KOPT-K1 (cell line): ENCODE data around the gene RBFOX2.

Source experiments
- H3K27ac ChIP-seq: fragments of 200-600 bp; sonication (generic); 2 replicates; pipeline ENCODE4 v1.5.1; 2016; ENCODE audit warnings: antibody characterized with exemption, mild to moderate bottlenecking, low read depth, low read length; ENCODE audit not compliant: poor library complexity, severe bottlenecking
- H3K36me3 ChIP-seq: fragments of 200-600 bp; sonication (generic); 2 replicates; pipeline ENCODE4 v1.5.1; 2017; ENCODE audit warnings: antibody characterized with exemption, mild to moderate bottlenecking, low read length, moderate library complexity; ENCODE audit not compliant: insufficient read depth
- H3K9me3 ChIP-seq: fragments of 200-600 bp; sonication (generic); 2 replicates; pipeline ENCODE4 v1.5.1; 2017; ENCODE audit warnings: antibody characterized with exemption, low read length, mild to moderate bottlenecking; ENCODE audit not compliant: insufficient read depth, poor library complexity, severe bottlenecking

RBFOX2 gene

GRCh38 chr22:35733791-35734516 lies 294.7 kb downstream of the RBFOX2 start:
- Histone ChIP-seq H3K27ac (no peak overlapping the region), H3K9me3 (no peaks in the 10 kb centered on the region), H3K36me3 (no peaks in the 10 kb centered on the region)

GRCh38 chr22:35733036-35733435 lies 295.6 kb downstream of the RBFOX2 start:
- no peaks in the 10 kb centered on the region for H3K9me3 ChIP-seq
- H3K27ac ChIP-seq = no peak overlapping the region
- no peaks in the 10 kb centered on the region for H3K36me3 ChIP-seq

- Histone ChIP-seq H3K27ac (no peak overlapping the region), H3K36me3 (no peaks in the 10 kb centered on the region), H3K9me3 (no peaks in the 10 kb centered on the region)
Measured at GRCh38 chr22:35732116-35732515, 296.5 kb downstream of the RBFOX2 start.

- Histone ChIP-seq H3K36me3 (no peaks in the 10 kb centered on the region), H3K27ac (no peak overlapping the region), H3K9me3 (no peaks in the 10 kb centered on the region)
Measured at GRCh38 chr22:35731321-35731720, 297.3 kb downstream of the RBFOX2 start.

GRCh38 chr22:35729309-35729698 lies 299.3 kb downstream of the RBFOX2 start:
- Histone ChIP-seq H3K36me3 (no peaks in the 10 kb centered on the region), H3K27ac (no peak overlapping the region), H3K9me3 (no peaks in the 10 kb centered on the region)

- no peaks in the 10 kb centered on the region for H3K36me3 ChIP-seq
- H3K9me3 ChIP-seq = no peaks in the 10 kb centered on the region
- H3K27ac ChIP-seq = no peak overlapping the region
Measured at GRCh38 chr22:35728639-35729308, 299.9 kb downstream of the RBFOX2 start.

GRCh38 chr22:35727436-35727835 lies 301.2 kb downstream of the RBFOX2 start:
- Histone ChIP-seq H3K9me3 (no peaks in the 10 kb centered on the region), H3K27ac (no peak overlapping the region), H3K36me3 (no peaks in the 10 kb centered on the region)

- Histone ChIP-seq H3K36me3 (no peaks in the 10 kb centered on the region), H3K27ac (no peak overlapping the region), H3K9me3 (no peaks in the 10 kb centered on the region)
Measured at GRCh38 chr22:35726933-35727332, 301.7 kb downstream of the RBFOX2 start.

GRCh38 chr22:35726398-35726797 lies 302.2 kb downstream of the RBFOX2 start:
- Histone ChIP-seq H3K9me3 (no peaks in the 10 kb centered on the region), H3K27ac (no peak overlapping the region), H3K36me3 (no peaks in the 10 kb centered on the region)

- H3K36me3 ChIP-seq = no peaks in the 10 kb centered on the region
- H3K27ac ChIP-seq = no peak overlapping the region
- no peaks in the 10 kb centered on the region for H3K9me3 ChIP-seq
Measured at GRCh38 chr22:35725521-35725920, 303.1 kb downstream of the RBFOX2 start.

- Histone ChIP-seq H3K36me3 (no peaks in the 10 kb centered on the region), H3K27ac (no peak overlapping the region), H3K9me3 (no peaks in the 10 kb centered on the region)
Measured at GRCh38 chr22:35721960-35722359, 306.7 kb downstream of the RBFOX2 start.

- H3K9me3 ChIP-seq = no peaks in the 10 kb centered on the region
- H3K36me3 ChIP-seq = no peaks in the 10 kb centered on the region
- H3K27ac ChIP-seq = no peak overlapping the region
Measured at GRCh38 chr22:35719212-35719875, 309.3 kb downstream of the RBFOX2 start.

- H3K9me3 ChIP-seq = no peaks in the 10 kb centered on the region
- no peak within 1 kb of the TSS for H3K27ac ChIP-seq
- no peaks in the 10 kb centered on the region for H3K36me3 ChIP-seq
Measured at GRCh38 chr22:35717572-35717971, 311.1 kb downstream of the RBFOX2 start, which contains the start of gene APOL5. Gene APOL5 (plus strand): TSS chr22:35717872. CDS start chr22:35717872, 0 bp downstream.

GRCh38 chr22:35712672-35713071 lies 316.0 kb downstream of the RBFOX2 start:
- H3K27ac ChIP-seq = no peak overlapping the region
- no peaks in the 10 kb centered on the region for H3K9me3 ChIP-seq
- no peaks in the 10 kb centered on the region for H3K36me3 ChIP-seq

GRCh38 chr22:35711336-35711735 lies 317.3 kb downstream of the RBFOX2 start:
- H3K27ac ChIP-seq = no peak overlapping the region
- no peaks in the 10 kb centered on the region for H3K9me3 ChIP-seq
- no peaks in the 10 kb centered on the region for H3K36me3 ChIP-seq
